Loucy (cell line): ENCODE results near the gene MICAL2.

Experiments used
- CTCF ChIP-seq: fragments of 200-600 bp; sonication (generic); conservative IDR thresholded peaks from 2 replicates; pipeline ENCODE4 v1.5.1; 2014; ENCODE audit warnings: mild to moderate bottlenecking, antibody characterized with exemption, low read length
- EZH2phosphoT487 ChIP-seq: fragments of 200-600 bp; IDR thresholded peaks from 2 replicates; pipeline ENCODE4 v1.6.1; 2018; ENCODE audit warnings: antibody characterized with exemption, mild to moderate bottlenecking, moderate library complexity, borderline replicate concordance

DNA sequence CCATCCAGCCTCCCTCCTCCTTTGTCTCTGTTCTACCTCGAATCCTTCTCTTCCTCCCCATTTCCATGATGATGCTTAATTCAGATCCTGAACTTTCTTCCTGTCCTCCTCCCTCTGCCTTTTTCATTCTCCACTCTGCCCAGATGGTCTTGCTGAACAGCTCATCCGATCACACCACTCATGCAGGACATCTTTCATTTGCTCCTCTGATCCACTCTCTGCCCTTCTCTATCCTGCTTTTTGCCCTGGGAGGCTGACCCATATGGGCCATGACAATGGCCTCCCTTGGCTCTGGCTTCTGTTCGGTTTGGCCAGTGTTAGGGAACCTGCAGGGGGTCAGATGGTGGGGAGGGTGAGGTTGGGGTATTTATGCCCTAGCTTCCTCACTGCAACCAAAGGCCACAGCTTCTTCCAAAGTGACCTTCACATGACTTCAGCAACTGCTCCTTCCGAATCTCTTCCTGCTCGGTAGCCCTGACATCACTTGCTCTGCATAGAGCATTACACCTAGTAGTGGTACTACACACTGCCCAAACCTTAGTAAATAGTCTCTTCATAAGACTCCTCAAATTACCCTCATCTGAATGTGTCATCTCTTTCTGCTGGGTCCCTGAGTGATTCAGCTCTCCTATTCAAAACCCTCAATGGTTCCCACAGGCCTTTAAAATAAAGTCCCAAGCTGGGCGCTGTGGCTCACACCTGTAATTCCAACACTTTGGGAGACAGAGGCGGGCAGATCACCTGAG is 32.7 kb upstream of the MICAL2 start:
- TF ChIP-seq CTCF (no peak), EZH2phosphoT487 (no peak)
